T-helper 9 cell (primary cell): ENCODE results near the gene EIF4E3.

Experiments used
- DNase-seq: peaks from one replicate; pipeline ENCODE4 v3.0.0-alpha.2; 2020

The EIF4E3 gene

DNA sequence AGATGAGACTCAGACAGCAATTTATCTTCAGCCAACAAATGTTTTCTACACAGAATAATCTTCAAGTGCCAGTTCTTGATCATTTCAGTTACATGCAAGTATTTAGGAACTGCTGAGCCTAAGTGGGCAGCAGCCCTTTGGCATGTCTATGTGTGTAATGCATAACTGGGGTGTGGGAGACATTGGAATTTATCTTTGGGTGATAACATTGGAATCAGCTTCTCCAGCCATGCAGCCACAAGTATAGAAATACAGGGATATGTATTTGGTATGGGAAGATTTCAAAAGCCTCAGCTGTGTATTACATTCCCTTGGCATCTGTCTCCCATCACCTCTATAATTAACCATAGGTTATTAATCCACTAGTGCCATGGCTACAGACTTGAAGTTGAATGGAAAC lies 78.2 kb downstream of the EIF4E3 start:
- no peak for DNase-seq

DNA sequence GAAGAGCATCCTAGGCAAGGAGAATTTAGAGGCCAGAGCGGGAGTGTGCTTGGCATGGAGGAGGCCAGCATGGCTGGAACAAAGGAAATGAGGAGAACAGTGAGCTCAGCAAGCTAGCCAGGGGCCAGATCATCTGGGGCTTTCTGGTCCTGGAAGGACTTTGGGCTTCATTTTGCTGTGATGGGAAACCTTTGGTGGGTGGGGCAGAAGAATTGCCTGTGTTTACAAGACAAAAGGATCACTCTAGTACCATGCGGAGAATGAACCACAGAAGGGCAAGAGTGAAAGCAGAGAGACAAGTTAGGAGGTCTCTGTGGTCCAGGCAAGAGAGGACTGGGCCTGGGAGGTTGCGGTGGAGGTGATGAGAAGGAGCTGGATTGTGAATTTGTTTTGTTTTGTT lies 80.1 kb downstream of the EIF4E3 start:
- DNase-seq, result no peak

DNA sequence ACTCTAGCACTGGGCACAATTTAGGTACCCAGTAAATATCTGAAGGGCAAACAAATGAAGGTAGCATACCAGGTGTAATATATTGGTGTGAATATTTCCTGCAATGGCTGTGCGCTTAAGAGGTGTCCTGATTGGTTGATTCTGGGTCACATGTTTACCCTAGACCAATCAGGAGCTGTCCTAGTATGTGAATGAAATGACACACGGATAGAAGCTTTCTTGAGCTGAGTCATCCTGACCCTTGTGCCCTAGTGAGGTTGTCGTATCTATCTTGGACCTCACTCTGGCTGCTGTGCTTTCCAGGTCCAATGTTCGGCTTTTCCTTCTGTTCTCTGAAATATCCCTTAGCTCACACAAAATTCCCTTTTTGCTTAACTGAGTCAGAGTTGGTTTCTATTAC lies 83.5 kb downstream of the EIF4E3 start:
- no peak for DNase-seq

DNA sequence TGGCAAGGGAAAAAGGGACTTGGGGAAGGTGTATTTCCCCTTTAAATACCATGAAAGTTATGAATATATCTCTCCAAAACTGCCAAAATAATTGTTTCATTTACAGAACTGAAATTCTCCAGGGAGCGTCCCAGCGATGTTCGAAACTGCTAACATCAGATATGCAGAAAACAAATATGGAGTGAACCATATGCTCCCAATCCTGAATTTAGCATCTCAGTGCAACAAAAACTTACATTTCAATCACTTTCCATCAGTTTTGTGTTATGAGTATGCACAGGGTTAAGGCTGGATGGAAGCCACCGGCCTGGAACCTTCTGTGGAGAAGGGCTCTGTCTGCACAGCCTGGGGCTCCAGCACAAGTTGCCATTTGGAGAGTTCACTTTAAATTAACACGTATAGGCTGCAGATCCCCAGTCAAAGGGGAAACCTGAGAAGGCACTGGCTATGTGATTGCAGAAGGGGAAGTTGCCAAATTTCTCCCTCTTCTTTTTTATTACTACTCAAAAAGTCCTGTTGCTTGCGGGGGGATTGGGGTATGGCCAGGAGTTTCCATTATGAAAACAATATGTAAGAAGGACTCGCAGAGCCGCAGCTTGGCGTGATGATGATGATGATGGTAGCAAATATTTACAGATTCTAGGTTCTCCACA lies 84.7 kb downstream of the EIF4E3 start:
- DNase-seq, result no peak

DNA sequence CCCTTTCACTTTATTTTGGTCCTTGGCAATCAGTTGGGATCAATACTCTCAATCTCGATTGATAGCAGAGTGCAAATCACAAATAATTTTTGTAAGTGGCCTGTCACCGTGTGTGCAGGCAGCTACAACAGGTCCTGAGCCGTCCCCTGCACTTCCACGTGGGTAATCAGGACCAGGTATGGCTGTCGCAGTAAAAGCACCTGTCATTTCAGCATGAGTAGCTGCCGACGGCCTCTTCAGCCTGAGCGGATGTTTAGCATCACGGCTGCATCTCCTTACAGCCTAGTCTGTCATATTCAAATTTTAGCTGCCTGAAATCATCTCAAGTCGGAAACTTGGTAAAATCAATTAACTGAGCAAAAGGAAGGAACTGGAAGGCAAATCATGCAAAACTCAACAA lies 88.7 kb downstream of the EIF4E3 start:
- no peak for DNase-seq

DNA sequence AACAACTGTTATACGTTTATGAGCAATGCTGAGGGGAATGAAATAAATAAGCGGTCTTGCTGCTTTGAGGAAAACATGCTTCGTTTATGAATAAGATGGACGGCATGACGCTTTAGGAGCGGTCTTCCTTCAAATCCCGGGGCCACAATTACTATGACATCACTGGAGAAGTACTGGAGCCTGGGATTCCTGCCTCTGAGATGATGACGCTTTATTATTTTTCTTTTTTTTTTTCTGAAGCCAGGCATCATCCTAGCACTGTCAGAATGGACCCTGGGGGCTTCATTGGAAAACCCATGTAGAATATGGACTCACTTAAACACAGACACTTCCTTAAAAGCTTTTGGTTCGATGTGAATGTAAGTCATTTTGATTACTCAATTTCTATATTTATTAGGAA lies 89.2 kb downstream of the EIF4E3 start:
- no peak for DNase-seq

DNA sequence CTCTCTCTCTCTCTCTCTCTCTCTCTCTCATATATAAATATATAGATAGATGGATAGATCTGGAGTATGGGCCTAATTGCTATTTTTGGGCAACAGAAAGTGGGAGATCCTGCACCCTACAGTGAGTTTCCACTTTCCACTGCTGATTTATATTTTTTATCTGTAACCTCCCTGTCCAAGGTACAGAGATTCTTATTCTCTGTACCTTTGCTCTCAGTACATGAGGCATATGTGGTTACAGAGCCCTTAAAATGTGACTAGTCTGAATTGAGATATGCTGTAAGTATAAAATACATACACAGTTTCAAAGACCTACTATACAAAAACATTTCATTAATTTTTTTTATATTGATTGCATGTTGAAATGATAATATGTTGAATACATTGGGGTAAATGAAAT lies 90.5 kb downstream of the EIF4E3 start:
- no peak for DNase-seq

DNA sequence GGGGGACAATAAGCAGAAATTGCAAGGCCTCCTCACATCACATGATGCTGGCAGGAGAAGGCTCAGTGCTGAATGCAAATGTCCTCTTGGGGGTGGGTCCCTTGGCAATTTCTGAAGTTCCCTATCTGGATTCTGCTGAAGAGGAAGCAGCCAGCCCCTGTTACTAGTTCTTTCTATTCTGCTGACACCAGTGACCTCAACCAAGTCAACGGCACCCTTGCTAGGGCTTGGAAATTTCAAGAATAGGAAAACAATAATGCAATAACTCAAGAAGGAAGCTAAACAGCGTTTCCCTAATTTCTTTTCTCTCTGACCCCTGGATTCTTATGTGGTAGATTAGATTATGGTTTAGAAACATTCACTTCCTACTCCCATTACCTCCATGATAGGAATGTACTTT lies 95.5 kb downstream of the EIF4E3 start:
- DNase-seq, result no peak

DNA sequence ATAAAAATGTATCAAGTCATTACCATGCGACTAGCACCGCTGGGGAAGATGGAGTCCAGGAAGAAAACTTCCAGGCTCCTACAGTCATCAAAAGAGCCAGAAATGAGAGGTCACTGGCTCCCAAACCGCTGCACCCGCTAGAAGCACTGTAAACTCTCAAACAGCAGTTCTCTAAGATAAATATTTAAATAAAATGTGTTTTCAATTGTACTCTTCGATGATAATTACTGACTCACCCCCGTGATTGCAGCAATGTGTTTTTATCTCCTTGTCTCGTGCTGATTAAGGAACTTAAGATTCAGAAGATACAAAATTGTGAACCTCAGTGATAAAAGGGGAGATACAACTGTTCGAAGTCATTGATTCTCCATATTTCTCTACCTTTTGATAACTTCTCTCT lies 95.9 kb downstream of the EIF4E3 start:
- no peak for DNase-seq

DNA sequence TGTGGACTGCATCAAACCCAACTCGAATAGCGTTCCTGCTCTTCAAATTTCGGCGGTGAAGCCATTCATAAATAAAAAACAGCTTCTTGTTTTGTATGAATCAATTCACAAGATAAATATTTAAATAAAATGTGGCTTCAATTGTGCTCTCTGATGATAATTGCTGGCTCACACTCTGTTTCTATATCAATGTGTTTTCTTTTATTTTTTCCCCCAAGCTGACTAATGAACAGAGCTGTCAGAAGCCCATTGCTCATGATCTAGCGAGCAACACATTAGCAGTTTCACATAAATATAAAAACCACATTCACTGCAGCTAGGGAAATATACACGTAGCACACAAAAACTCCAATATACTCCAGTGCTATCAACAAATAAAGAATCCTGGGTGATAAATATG lies 96.7 kb downstream of the EIF4E3 start:
- DNase-seq, result no peak

DNA sequence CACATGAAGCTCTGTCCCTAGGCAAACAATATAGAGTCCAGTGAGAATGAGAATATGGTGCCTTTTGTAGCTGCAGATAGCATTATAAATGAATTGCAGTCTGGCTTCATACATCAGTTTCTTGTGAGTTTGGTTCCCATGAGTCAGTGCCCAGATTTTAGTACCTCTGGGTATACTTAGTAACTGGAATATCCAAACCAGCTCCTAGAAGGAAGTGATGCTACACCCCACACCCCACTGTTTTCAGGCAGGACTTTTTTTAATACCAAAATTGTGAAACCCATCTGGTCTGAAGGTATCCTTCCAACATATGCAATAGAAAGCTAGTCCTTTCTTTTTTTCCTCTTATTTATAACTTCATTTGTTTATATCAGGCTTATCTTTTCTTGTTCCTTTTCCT lies 99.5 kb downstream of the EIF4E3 start:
- no peak for DNase-seq
